GM18519 (cell line): ENCODE results near the gene SCD5.

ENCODE experiments used
- ATAC-seq: cut with Tn5 transposase; IDR thresholded peaks from one replicate; pipeline ENCODE4 v1.9.1; 2021; ENCODE audit warnings: mild to moderate bottlenecking, moderate library complexity; ENCODE audit not compliant: unreplicated experiment, low FRiP score

Gene SCD5

GRCh38 chr4:82606622-82607021 lies 192.0 kb downstream of the SCD5 start:
- no peak for ATAC-seq

- ATAC-seq, result no peak
Observed at GRCh38 chr4:82604522-82604921, 194.1 kb downstream of the SCD5 start.

GRCh38 chr4:82601242-82602015 lies 197.2 kb downstream of the SCD5 start:
- ATAC-seq, result no peak

DNA sequence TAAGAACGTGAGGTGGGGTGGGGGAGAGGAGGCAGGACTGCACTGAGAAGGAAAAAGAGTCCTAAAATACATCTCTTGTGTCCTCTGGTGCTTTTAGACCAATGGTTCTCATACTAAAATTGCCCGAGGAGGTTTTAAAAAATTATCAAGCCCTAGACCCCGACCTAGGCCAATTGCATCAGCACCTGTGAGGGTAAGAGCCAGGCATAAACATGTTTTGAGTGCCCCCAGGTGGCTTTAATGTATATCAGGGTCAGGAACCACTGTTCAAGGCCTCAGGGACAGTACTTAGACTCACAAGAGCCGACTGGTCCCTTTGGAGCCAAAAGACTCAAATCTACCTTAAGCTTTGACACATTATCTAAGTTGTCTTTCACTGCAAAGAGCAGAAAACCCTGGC lies 199.3 kb downstream of the SCD5 start:
- ATAC-seq, result no peak

- ATAC-seq, result no peak
Observed at GRCh38 chr4:82594456-82594855, 204.1 kb downstream of the SCD5 start.

GRCh38 chr4:82593411-82593810 lies 205.2 kb downstream of the SCD5 start:
- ATAC-seq, result no peak

- no peak for ATAC-seq
Observed at GRCh38 chr4:82592639-82593038, 206.0 kb downstream of the SCD5 start.

DNA sequence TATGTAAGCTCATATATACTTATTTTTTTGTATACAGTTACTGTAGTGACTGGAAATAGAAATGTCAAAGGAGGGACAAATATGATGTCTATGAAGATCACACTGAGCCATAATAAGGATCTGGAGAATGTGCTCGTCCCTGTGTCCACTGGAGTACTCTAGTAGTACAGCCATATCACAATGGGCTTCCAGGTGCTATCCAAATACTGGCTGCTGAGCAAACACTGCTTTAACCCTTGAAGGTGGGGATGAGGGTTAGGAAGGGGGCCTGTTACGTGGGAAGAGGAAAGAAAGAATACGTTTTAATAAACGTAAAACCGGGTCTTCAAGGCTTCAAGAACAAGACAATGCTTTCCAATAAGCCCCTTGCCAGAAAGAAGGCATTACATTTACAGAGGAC lies 207.0 kb downstream of the SCD5 start:
- no peak for ATAC-seq

- no peak for ATAC-seq
Observed at GRCh38 chr4:82589756-82590155, 208.8 kb downstream of the SCD5 start.

DNA sequence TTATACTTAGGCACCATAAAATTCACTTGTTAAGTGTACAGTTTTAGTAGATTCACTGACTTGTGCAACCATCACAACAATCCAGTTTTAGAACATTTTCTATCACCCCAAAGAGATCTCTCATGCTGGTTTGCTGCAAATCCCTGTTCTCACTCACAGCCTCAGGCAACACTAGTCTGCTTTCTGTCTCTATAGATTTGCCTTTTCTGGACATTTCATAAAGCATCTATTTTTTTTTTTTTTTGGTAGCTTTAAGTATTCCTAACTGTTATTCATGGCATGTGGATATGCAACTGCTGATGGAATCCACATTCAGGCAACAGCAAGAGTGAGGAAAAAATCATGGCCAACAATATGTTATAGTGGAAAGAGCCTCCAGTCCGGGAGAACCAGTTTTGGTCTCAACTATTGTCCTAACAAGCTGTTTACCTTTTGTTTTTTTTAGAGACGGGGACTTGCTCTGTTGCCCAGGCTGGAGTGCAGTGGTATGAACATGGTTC lies 209.8 kb downstream of the SCD5 start:
- ATAC-seq, result no peak

DNA sequence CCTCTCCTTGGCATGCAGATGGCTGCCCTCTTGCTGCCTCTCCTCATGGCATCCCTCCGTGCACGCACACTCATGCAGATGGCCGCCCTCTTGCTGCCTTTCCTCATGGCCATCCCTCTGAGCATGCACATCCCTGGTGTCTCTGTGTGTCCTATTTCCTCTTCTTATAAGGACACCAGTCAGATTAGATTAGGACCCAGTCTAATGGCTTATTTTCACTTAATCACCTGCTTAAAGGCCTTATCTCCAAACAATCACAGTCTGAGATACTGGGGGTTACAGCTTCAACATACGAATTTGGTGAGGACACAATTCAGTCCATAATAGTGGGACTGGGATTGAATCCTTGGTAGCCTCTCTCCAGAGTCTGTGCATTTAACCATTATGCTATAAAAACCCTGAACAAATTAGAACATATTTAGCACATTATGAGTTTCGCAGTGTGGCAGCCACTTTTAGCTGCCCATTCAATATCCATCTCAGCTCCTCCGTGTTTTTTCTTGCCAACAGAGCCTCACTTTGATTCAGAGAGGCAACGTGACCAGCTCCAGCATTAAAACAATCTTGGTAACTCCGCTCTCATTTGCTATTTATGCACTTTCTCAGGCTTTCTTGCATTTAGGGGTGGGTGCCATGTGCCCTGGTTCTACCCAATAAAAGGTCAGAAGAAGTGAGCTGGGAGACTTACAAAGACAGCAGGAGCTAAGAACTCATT lies 210.6 kb downstream of the SCD5 start:
- no peak for ATAC-seq

DNA sequence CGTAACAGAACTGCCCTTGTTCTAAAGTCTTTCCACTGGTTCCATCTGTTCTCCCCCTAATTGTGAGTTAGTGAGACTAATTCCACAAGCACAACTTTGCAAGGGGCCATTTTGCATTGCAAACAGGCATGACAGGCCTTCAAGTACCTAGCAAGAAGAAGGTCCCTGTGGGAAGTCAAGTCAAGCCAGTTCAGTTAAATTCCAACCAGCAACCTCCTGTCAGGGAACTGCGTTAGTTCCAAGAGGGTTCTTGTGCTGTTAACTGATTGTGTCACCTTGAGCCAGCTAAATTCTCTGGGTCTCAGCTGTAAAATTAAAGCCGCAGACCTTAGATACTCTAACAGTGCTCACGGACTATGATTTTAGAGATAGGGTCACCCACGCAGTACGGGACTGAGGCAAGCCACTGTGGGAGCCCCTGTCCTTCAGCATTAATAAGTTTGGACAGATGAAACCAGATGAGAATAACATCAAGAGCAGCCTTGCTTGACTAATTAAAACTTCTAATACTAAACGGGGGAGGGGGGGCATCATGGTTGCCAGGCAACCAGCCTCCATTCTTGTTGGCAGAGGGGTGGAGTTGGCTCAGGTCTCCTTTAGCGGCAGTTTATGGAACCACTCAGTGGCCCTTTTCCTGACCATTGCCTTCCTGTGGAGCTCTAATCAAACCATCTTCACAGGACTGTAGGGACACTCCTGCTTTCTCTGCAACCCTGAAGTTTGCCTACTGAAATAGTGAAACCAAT lies 212.7 kb downstream of the SCD5 start:
- ATAC-seq, result no peak

DNA sequence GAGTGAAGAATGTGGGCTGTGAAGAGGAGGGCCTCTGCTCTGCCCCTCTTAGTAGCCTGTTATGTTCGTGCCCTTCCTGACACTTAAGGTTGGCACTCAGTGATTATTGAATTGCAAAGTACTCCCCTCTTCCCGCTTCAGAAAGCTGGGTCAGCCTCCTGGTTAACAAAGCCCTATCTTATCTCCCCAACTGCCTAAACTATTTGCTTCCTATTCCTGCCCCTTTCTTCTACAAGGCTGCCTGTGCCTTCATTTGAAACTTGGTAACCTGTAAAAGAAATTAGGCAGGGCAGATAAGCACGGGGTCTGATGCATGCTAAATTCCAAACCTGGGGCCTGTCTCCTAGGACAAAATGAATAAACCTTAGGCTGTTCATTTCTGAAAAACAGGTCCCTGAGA lies 213.7 kb downstream of the SCD5 start:
- ATAC-seq, result no peak

GRCh38 chr4:82583897-82584587 lies 214.6 kb downstream of the SCD5 start:
- ATAC-seq, result no peak

- no peak for ATAC-seq
Observed at GRCh38 chr4:82579932-82580331, 218.7 kb downstream of the SCD5 start.
